GM23248 (cell line): Measurements from ENCODE around the gene PHLPP2. TPM values are rescaled to one million over a fixed set of nuclear protein-coding genes. Genes with fewer than 3 reads are reported as not detected.
"Not testable (repeated sequence)": the region's sequence is repeated elsewhere in the genome, so short reads cannot be mapped to it uniquely, and the experiment has no call there.

Source experiments
- DNase-seq: peaks from one replicate; pipeline ENCODE4 v3.0.0-alpha.2; 2015
- H2AFZ ChIP-seq: fragments of 200-600 bp; sonication (generic); 2 replicates; pipeline ENCODE4 v1.6.1; 2016; ENCODE audit warnings: antibody characterized with exemption
- H3F3A ChIP-seq: fragments of 200-600 bp; sonication (generic); 2 replicates; pipeline ENCODE4 v1.6.1; 2016; ENCODE audit warnings: mild to moderate bottlenecking, antibody characterized with exemption, mixed run types; ENCODE audit not compliant: insufficient read depth
- H3K27ac ChIP-seq: fragments of 200-600 bp; sonication (generic); 2 replicates; pipeline ENCODE4 v1.5.1; 2016; ENCODE audit warnings: mild to moderate bottlenecking
- H3K27me3 ChIP-seq: fragments of 200-600 bp; sonication (generic); replicated peaks from 2 replicates; pipeline ENCODE4 v1.6.1; 2016; ENCODE audit warnings: mild to moderate bottlenecking; ENCODE audit not compliant: insufficient read depth
- H3K36me3 ChIP-seq: fragments of 200-600 bp; sonication (generic); 2 replicates; pipeline ENCODE4 v1.6.1; 2016; ENCODE audit warnings: low read depth, mild to moderate bottlenecking
- H3K4me1 ChIP-seq: fragments of 200-600 bp; sonication (generic); 2 replicates; pipeline ENCODE4 v1.6.1; 2016; ENCODE audit warnings: mild to moderate bottlenecking; ENCODE audit not compliant: insufficient read depth
- H3K4me2 ChIP-seq: fragments of 200-600 bp; sonication (generic); one replicate; pipeline ENCODE4 v1.6.1; 2016; ENCODE audit warnings: mild to moderate bottlenecking; ENCODE audit not compliant: unreplicated experiment
- H3K4me3 ChIP-seq: fragments of 200-600 bp; sonication (generic); 2 replicates; pipeline ENCODE4 v1.5.1; 2016; ENCODE audit warnings: mild to moderate bottlenecking
- H3K79me2 ChIP-seq: fragments of 200-600 bp; sonication (generic); 2 replicates; pipeline ENCODE4 v1.6.1; 2016; ENCODE audit warnings: mild to moderate bottlenecking; ENCODE audit not compliant: insufficient read depth
- H3K9ac ChIP-seq: fragments of 200-600 bp; sonication (generic); 2 replicates; pipeline ENCODE4 v1.6.1; 2016; ENCODE audit warnings: mild to moderate bottlenecking
- H3K9me2 ChIP-seq: fragments of 200-600 bp; sonication (generic); 2 replicates; pipeline ENCODE4 v1.6.1; 2016; ENCODE audit warnings: mixed run types, mild to moderate bottlenecking, moderate library complexity; ENCODE audit not compliant: insufficient read depth
- H3K9me3 ChIP-seq: fragments of 200-600 bp; sonication (generic); one replicate; pipeline ENCODE4 v1.6.1; 2017; ENCODE audit warnings: low read depth
- H4K20me1 ChIP-seq: fragments of 200-600 bp; sonication (generic); 2 replicates; pipeline ENCODE4 v1.6.0; 2016; ENCODE audit not compliant: insufficient read depth
- EZH2 ChIP-seq: fragments of 200-600 bp; sonication (generic); IDR thresholded peaks from 2 replicates; pipeline ENCODE4 v1.6.1; 2018; ENCODE audit warnings: antibody characterized with exemption, mild to moderate bottlenecking; ENCODE audit not compliant: insufficient read depth, poor library complexity, severe bottlenecking
- EZH2phosphoT487 ChIP-seq: fragments of 200-600 bp; sonication (generic); IDR thresholded peaks from 2 replicates; pipeline ENCODE4 v1.6.1; 2018; ENCODE audit warnings: antibody characterized with exemption, moderate library complexity, mild to moderate bottlenecking, low read depth; ENCODE audit not compliant: insufficient read depth
- WGBS, 2 experiments: methylation state at CpG; one replicate each; pipeline ENCODE4 v1.1.6; 2015 to 2017; ENCODE audit warnings: low lambda C conversion rate in 2 of 2, low coverage in 1 of 2; ENCODE audit errors: missing lambda C conversion rate in 2 of 2; 5-methylcytosine and 5-hydroxymethylcytosine counted together
- in situ Hi-C: fragments of 300-500 bp; cut with MboI; formaldehyde crosslinking; loops from 2 replicates; pipeline ENCODE4 v1.15.0; 2020
- polyA plus RNA-seq: library from polyadenylated mRNA; unstranded; fragments of >200 nt; fragmentation: Nextera tagmentation; extraction: Ambion mirVana; gene quantifications from 2 replicates; pipeline ENCODE4 v1.2.1, GENCODE V29; 2016
- small RNA-seq: library from RNA; depleted of rRNA; stranded (forward); fragments of <200 nt; gene quantifications from one replicate; pipeline ENCODE3, GENCODE V24; 2014; ENCODE audit warnings: low read depth, low replicate concordance
- total RNA-seq: library from RNA; depleted of rRNA; stranded (reverse); fragments of >200 nt; shearing (Covaris generic); gene quantifications from 2 replicates; pipeline ENCODE4 v1.2.3, GENCODE V29; 2014; rRNA removed

Gene PHLPP2
- total and polyA plus RNA-seq, 2 experiments from 2014 or later = 2.6 to 7.1 TPM

DNA sequence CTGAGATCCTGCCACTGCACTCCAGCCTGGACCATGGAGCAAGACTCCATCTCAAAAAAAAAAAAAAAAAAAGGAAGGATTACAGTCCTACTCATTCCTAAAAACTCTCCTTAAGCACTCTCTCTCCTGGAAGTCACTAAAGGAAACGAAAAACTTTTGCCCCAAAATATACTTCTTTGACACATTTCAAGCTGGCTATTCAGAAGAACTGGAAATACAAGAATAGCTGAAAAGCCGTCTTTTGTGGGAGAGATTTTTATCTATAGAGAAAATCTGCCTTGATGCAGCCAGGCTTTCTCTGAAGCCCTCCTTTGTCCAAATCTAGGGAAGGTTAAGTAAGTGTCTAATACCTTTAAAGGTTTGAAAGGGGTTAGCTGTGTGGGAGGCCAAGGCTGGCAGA, 115.4 kb downstream of the PHLPP2 start:
- Histone ChIP-seq H3K27ac (no peak overlapping the region), H2AFZ (no peak overlapping the region), H3K79me2 (no peaks in the 10 kb centered on the region), H3K4me3 (no peak overlapping the region), H3K4me2 (no peak overlapping the region), H3K27me3 (0 out of 2 replicates have a peak, but pooled peaks cover 12% of the 10 kb centered on the region), H3K4me1 (no peaks in the 10 kb centered on the region), H3K36me3 (no peaks in the 10 kb centered on the region), H3F3A (no peaks in the 10 kb centered on the region), H3K9ac (no peak overlapping the region), H3K9me3 (no peaks in the 10 kb centered on the region), H3K9me2 (no peaks in the 10 kb centered on the region), H4K20me1 (no peaks in the 10 kb centered on the region)
- in situ Hi-C loops = no loop called here
- 51 to 65% methylated on average over 2 of the region's 2 CpGs for WGBS, 2 experiments
- TF ChIP-seq EZH2 = no peak
- TF ChIP-seq EZH2phosphoT487 = no peak
- DNase-seq = no peak

DNA sequence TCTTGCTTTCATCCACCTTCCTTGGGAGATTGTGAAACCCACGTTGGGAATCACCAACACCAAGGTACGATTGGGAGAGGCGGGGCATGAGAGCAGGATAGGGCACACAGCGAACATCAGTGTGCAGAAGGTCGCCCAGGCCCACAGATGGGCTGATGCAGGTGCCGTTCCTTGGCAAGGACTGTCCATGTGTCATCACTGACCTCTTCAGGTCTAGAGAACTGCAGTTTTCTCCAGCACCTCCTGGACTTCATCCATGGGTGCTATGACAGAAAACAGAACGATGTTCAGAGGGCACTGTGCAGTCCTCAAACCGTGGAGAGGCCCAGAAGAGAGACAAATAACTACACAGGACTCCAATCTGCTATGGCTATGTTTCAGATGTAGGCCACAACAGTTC, 123.7 kb downstream of the PHLPP2 start:
- 49 to 52% methylated on average over 8 of the region's 8 CpGs for WGBS, 2 experiments
- Histone ChIP-seq H3K4me3 (no peak overlapping the region), H2AFZ (no peak overlapping the region), H3K9me3 (no peaks in the 10 kb centered on the region), H3K9me2 (no peaks in the 10 kb centered on the region), H4K20me1 (no peaks in the 10 kb centered on the region), H3K27ac (no peak overlapping the region), H3K79me2 (no peaks in the 10 kb centered on the region), H3K4me1 (no peaks in the 10 kb centered on the region), H3K27me3 (peaks cover 7% of the 10 kb centered on the region; the same call in 1 of the 2 replicates), H3K9ac (no peak overlapping the region), H3F3A (no peaks in the 10 kb centered on the region), H3K4me2 (no peak overlapping the region), H3K36me3 (no peaks in the 10 kb centered on the region)
- no peak for DNase-seq
- no peak for TF ChIP-seq EZH2
- TF ChIP-seq EZH2phosphoT487 = no peak
- in situ Hi-C loops = no loop called here

DNA sequence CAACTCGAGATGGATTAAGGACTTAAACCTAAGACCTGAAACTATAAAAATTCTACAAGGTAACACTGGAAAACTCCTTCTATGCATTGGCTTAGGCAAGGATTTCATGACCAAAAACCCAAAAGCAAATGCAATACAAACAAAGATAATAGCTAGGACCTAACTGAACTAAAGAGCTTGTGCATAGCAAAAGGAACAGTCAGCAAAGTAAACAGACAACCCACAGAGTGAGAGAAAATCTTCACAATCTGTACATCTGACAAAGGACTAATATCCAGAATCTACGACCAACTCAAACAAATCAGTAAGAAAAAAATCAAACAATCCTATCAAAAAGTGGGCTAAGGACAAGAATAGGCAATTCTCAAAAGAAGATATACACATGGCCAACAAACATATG, 126.1 kb downstream of the PHLPP2 start:
- H3K79me2 ChIP-seq, H3K9me3 ChIP-seq, H3K36me3 ChIP-seq, H3K9me2 ChIP-seq, H3K27me3 ChIP-seq, H3K4me3 ChIP-seq, H4K20me1 ChIP-seq, DNase-seq, H3F3A ChIP-seq, H2AFZ ChIP-seq, H3K27ac ChIP-seq, H3K9ac ChIP-seq, H3K4me2 ChIP-seq, H3K4me1 ChIP-seq, in situ Hi-C loops: not testable (repeated sequence)
- 40 to 44% methylated on average over 2 of the region's 2 CpGs for WGBS, 2 experiments

GRCh38 chr16:71595340-71595826, 129.1 kb downstream of the PHLPP2 start:
- H3K9ac ChIP-seq, H3K27me3 ChIP-seq, in situ Hi-C loops, H3K79me2 ChIP-seq, H3K4me3 ChIP-seq, H3K4me2 ChIP-seq, H3K36me3 ChIP-seq, H3K4me1 ChIP-seq, H3K9me2 ChIP-seq, H2AFZ ChIP-seq, H4K20me1 ChIP-seq, H3K27ac ChIP-seq, DNase-seq, H3K9me3 ChIP-seq, H3F3A ChIP-seq: not testable (repeated sequence)
- 43 to 56% methylated on average over 7 of the region's 7 CpGs for WGBS, 2 experiments

Small RNA genes within 50 kb of the gene (small RNA-seq; reads per million reads assigned to genes)
- gene RNU6-208P = not detected
- not detected for gene SNORA70D
- gene SNORD71 = 432 reads per million, percentile 98 among the genes with 10 or more reads in this experiment

Other genes starting within 250 kb of the PHLPP2 start
- gene ZNF19, start 235.4 kb downstream of the PHLPP2 start, total RNA-seq = 1.3 and 1.4 TPM in 2 replicates
- 0.85 and 1.7 TPM in 2 replicates for gene ZNF19, start 235.4 kb downstream of the PHLPP2 start, polyA plus RNA-seq
- gene CHST4, start 198.3 kb downstream of the PHLPP2 start, total RNA-seq = not detected in 2 replicates
- gene CHST4, start 198.3 kb downstream of the PHLPP2 start, polyA plus RNA-seq = not detected in 2 replicates
- gene TAT, start 147.6 kb downstream of the PHLPP2 start, total RNA-seq = not detected in 2 replicates
- not detected in 2 replicates for gene TAT, start 147.6 kb downstream of the PHLPP2 start, polyA plus RNA-seq
- gene MARVELD3, start 98.5 kb downstream of the PHLPP2 start, total RNA-seq = not detected in 2 replicates
- gene MARVELD3, start 98.5 kb downstream of the PHLPP2 start, polyA plus RNA-seq = 0.20 TPM in 1 of 2 replicates, not detected in the other
- 51.8 and 80.6 TPM in 2 replicates for gene AP1G1, start 84.1 kb upstream of the PHLPP2 start, total RNA-seq
- 25.8 and 26.2 TPM in 2 replicates for gene AP1G1, start 84.1 kb upstream of the PHLPP2 start, polyA plus RNA-seq
- gene ATXN1L, start 121.3 kb upstream of the PHLPP2 start, total RNA-seq = 10.2 and 12.6 TPM in 2 replicates
- 6.2 and 6.8 TPM in 2 replicates for gene ATXN1L, start 121.3 kb upstream of the PHLPP2 start, polyA plus RNA-seq
- gene ZNF821, start 159.5 kb upstream of the PHLPP2 start, total RNA-seq = 17.8 and 21.4 TPM in 2 replicates
- gene ZNF821, start 159.5 kb upstream of the PHLPP2 start, polyA plus RNA-seq = 5.7 and 6.3 TPM in 2 replicates
- gene IST1, start 170.8 kb upstream of the PHLPP2 start, total RNA-seq = 149 and 175 TPM in 2 replicates
- 102 and 113 TPM in 2 replicates for gene IST1, start 170.8 kb upstream of the PHLPP2 start, polyA plus RNA-seq